HCT116 (cell line): ENCODE measurements around the gene ARRDC1. TPM values are rescaled to one million over a fixed set of nuclear protein-coding genes. Genes with fewer than 3 reads are reported as not detected.

ENCODE experiments used
- ATAC-seq: fragments of 200-7000 bp; cut with Tn5 transposase; 2 replicates; pipeline ENCODE4 v1.9.1; 2020; ENCODE audit warnings: mild to moderate bottlenecking, moderate library complexity
- BruUV-seq: library from RNA; stranded (reverse); fragments of 400-500 nt; replicated peaks from 2 replicates; lab custom pipeline; 2021; lab: Mats Ljungman, UMichigan
- CTCF ChIA-PET: fragments of 300-600 bp; sonication (Branson Sonifier 250); formaldehyde crosslinking; loops from one replicate; lab custom pipeline; 2021; ENCODE audit warnings: antibody characterized with exemption; lab: Charles Lee
- POLR2A ChIA-PET: fragments of 300-600, 350-600 bp; sonication (Branson Sonifier 250); formaldehyde crosslinking; loops from one replicate; lab custom pipeline; 2021; ENCODE audit warnings: antibody characterized with exemption; lab: Charles Lee
- RAD21 ChIA-PET, 2 experiments: fragments of 300-600 bp; sonication (Branson Sonifier 250); formaldehyde crosslinking; loops; one replicate each; lab custom pipeline; 2023; ENCODE audit warnings: low total read pairs in 2 of 2; ENCODE audit not compliant: uncharacterized antibody in 2 of 2, unreplicated experiment in 2 of 2, low non-redundant PET in 1 of 2; lab: Charles Lee
- DNase-seq: peaks from one replicate; pipeline ENCODE4 v3.0.0-alpha.2; 2010; ENCODE audit warnings: low read depth, low spot score
- H2AFZ ChIP-seq: fragments of 200-600 bp; shearing (Covaris generic), sonication (generic); 2 replicates; pipeline ENCODE4 v1.6.1; 2017; ENCODE audit warnings: low read depth, mixed run types, mixed read lengths, antibody characterized with exemption, low read length; ENCODE audit not compliant: poor library complexity, severe bottlenecking
- H3K27ac ChIP-seq: 2 replicates; pipeline ENCODE4 v1.5.1; 2012; ENCODE audit warnings: low read depth, low read length
- H3K27me3 ChIP-seq: fragments of 200-600 bp; sonication (generic); 2 replicates; pipeline ENCODE4 v1.6.1; 2016; ENCODE audit warnings: mixed run types, low read length, mixed read lengths; ENCODE audit not compliant: insufficient read depth
- H3K36me3 ChIP-seq, 2 experiments: fragments of 200-500 bp in 1 of 2; fragments of 200-600 bp in 1 of 2; sonication (Bioruptor generic) in 1 of 2; sonication (generic) in 1 of 2; 2 replicates each; pipeline versions ENCODE4 v1.5.1 to v1.6.1; 2014 to 2016; ENCODE audit warnings: low read length in 2 of 2, inconsistent platforms in 1 of 2, mixed read lengths in 1 of 2, mixed run types in 1 of 2; ENCODE audit not compliant: insufficient read depth in 2 of 2, control insufficient read depth in 1 of 2
- H3K4me1 ChIP-seq, 2 experiments: fragments of 200-600 bp in 1 of 2; sonication (generic) in 1 of 2; 2 replicates each; pipeline versions ENCODE4 v1.5.1 to v1.6.1; 2012 to 2017; ENCODE audit warnings: low read length in 2 of 2, inconsistent platforms in 1 of 2, mild to moderate bottlenecking in 1 of 2, mixed read lengths in 1 of 2, mixed run types in 1 of 2, moderate library complexity in 1 of 2; ENCODE audit not compliant: insufficient read depth in 2 of 2, control insufficient read depth in 1 of 2
- H3K4me2 ChIP-seq: fragments of 200-600 bp; sonication (generic); 2 replicates; pipeline ENCODE4 v1.6.1; 2017; ENCODE audit warnings: mixed run types, low read length, mixed read lengths
- H3K4me3 ChIP-seq, 2 experiments: fragments of 200-600 bp in 1 of 2; sonication (generic) in 1 of 2; replicated peaks in 1 of 2; 2 replicates each; pipeline ENCODE4 v1.5.1; 2011 to 2016; ENCODE audit warnings: low read length in 2 of 2, control low read depth in 1 of 2, low read depth in 1 of 2, mild to moderate bottlenecking in 1 of 2, mixed read lengths in 1 of 2, mixed run types in 1 of 2
- H3K79me2 ChIP-seq: fragments of 200-600 bp; sonication (generic); 2 replicates; pipeline ENCODE4 v1.6.1; 2017; ENCODE audit warnings: mild to moderate bottlenecking, mixed run types, low read length, moderate library complexity, mixed read lengths; ENCODE audit not compliant: insufficient read depth
- H3K9ac ChIP-seq: fragments of 200-600 bp; sonication (generic); 2 replicates; pipeline ENCODE4 v1.6.1; 2016; ENCODE audit warnings: low read length, mixed read lengths
- H3K9me2 ChIP-seq: fragments of 200-600 bp; sonication (generic), shearing (Covaris generic); 2 replicates; pipeline ENCODE4 v1.6.1; 2017; ENCODE audit warnings: mixed run types, mild to moderate bottlenecking, moderate library complexity; ENCODE audit not compliant: insufficient read depth
- H3K9me3 ChIP-seq, 2 experiments: fragments of 200-500 bp in 1 of 2; fragments of 200-600 bp in 1 of 2; sonication (Bioruptor generic) in 1 of 2; sonication (generic) in 1 of 2; 2 replicates each; pipeline ENCODE4 v1.6.1; 2014 to 2017; ENCODE audit warnings: low read length in 2 of 2, mixed read lengths in 2 of 2, inconsistent platforms in 1 of 2, low read depth in 1 of 2, mild to moderate bottlenecking in 1 of 2, mixed run types in 1 of 2, moderate library complexity in 1 of 2; ENCODE audit not compliant: control insufficient read depth in 1 of 2, insufficient read depth in 1 of 2
- H4K20me1 ChIP-seq: fragments of 200-600 bp; sonication (generic), shearing (Covaris generic); 2 replicates; pipeline ENCODE4 v1.6.1; 2017; ENCODE audit warnings: mixed run types, mild to moderate bottlenecking, moderate library complexity; ENCODE audit not compliant: insufficient read depth
- EGR1 ChIP-seq: IDR thresholded peaks from 2 replicates; pipeline ENCODE4 v1.6.1; 2012; ENCODE audit warnings: low read depth
- FOSL1 ChIP-seq: IDR thresholded peaks from 2 replicates; pipeline ENCODE4 v1.6.1; 2012; ENCODE audit warnings: low read depth
- RAD21 ChIP-seq: IDR thresholded peaks from 2 replicates; pipeline ENCODE4 v1.6.1; 2012; ENCODE audit warnings: low read depth, mild to moderate bottlenecking
- SIN3A ChIP-seq: IDR thresholded peaks from 2 replicates; pipeline ENCODE4 v1.6.1; 2012; ENCODE audit warnings: low read depth
- SP1 ChIP-seq: IDR thresholded peaks from 2 replicates; pipeline ENCODE4 v1.6.1; 2012; ENCODE audit warnings: low read depth
- ZFX ChIP-seq: fragments of 450-650 bp; IDR thresholded peaks from 2 replicates; pipeline ENCODE4 v1.6.1; 2017
- intact Hi-C: fragments of 100-400 bp; cut with micrococcal nuclease; formaldehyde crosslinking; loops from 2 replicates; pipeline ENCODE4 v1.10.0; 2022
- total RNA-seq: library from RNA; stranded (reverse); gene quantifications from one replicate; pipeline ENCODE4 v1.2.1, GENCODE V29; 2021; ENCODE audit not compliant: unreplicated experiment
- TF ChIP-seq, protein P1 (sequence below): IDR thresholded peaks from 2 replicates; pipeline ENCODE4 v1.6.1; 2012; ENCODE audit warnings: low read depth
- TF ChIP-seq, protein P2 (sequence below): IDR thresholded peaks from 2 replicates; pipeline ENCODE4 v1.6.1; 2011; ENCODE audit warnings: mild to moderate bottlenecking, low read length, moderate library complexity; ENCODE audit not compliant: insufficient replicate concordance; ENCODE audit errors: extremely low read depth

ARRDC1 gene
- total RNA-seq, 1 experiment from 2014 or later: 82.8 TPM

DNA sequence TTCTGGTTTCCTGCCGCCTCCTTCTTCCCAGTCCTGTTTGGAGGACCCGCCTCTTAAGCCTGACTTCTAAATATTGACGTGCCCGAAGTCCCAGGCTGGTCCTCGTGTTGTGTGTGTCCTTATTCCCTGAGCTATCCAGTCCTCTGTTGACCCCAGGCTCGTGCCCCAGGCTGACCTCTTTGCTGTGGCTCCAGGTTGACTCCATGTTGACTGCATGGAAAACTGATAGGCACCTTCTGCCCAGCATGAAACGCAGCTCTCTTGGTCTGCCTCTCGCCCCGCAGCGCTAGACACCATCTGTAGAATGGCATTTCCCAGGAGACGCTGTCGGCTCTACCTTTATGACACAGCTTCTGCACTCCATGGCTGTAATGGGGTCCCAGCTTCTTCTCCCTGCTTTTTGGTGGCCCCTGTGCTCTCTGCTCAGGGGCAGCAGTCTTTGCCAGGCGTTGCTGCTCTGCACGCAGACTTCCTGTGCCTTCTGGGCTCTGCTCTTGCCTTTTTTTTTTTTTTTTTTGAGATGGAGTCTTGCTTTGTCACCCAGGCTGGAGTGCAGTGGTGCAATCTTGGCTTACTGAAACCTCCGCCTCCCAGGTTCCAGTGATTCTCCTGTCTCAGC, 41.7 kb downstream of the ARRDC1 start:
- ATAC-seq: no peak
- DNase-seq: no peak
- H3K4me3 ChIP-seq: no peak overlapping the region
- ChIA-PET CTCF (no interaction called here), POLR2A (no interaction called here)
- H3K9ac ChIP-seq: no peak overlapping the region
- H4K20me1 ChIP-seq: no peaks in the 10 kb centered on the region; the same call in 1 of the 2 replicates
- H3K36me3 ChIP-seq: peaks cover 3 to 8% of the 10 kb centered on the region in 2 experiments; a peak in 1 of 4 replicates
- no peak for TF ChIP-seq RAD21
- TF ChIP-seq SIN3A: no peak
- TF ChIP-seq, protein P1, sequence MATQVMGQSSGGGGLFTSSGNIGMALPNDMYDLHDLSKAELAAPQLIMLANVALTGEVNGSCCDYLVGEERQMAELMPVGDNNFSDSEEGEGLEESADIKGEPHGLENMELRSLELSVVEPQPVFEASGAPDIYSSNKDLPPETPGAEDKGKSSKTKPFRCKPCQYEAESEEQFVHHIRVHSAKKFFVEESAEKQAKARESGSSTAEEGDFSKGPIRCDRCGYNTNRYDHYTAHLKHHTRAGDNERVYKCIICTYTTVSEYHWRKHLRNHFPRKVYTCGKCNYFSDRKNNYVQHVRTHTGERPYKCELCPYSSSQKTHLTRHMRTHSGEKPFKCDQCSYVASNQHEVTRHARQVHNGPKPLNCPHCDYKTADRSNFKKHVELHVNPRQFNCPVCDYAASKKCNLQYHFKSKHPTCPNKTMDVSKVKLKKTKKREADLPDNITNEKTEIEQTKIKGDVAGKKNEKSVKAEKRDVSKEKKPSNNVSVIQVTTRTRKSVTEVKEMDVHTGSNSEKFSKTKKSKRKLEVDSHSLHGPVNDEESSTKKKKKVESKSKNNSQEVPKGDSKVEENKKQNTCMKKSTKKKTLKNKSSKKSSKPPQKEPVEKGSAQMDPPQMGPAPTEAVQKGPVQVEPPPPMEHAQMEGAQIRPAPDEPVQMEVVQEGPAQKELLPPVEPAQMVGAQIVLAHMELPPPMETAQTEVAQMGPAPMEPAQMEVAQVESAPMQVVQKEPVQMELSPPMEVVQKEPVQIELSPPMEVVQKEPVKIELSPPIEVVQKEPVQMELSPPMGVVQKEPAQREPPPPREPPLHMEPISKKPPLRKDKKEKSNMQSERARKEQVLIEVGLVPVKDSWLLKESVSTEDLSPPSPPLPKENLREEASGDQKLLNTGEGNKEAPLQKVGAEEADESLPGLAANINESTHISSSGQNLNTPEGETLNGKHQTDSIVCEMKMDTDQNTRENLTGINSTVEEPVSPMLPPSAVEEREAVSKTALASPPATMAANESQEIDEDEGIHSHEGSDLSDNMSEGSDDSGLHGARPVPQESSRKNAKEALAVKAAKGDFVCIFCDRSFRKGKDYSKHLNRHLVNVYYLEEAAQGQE: no peak
- TF ChIP-seq, all 23 proteins: peak for 0
- no peaks in the 10 kb centered on the region for H3K9me2 ChIP-seq
- H3K9me3 ChIP-seq: no peaks in the 10 kb centered on the region
- no peak overlapping the region for H2AFZ ChIP-seq
- no peaks in the 10 kb centered on the region for H3K4me1 ChIP-seq
- peaks cover 100% of the 10 kb centered on the region for H3K79me2 ChIP-seq
- H3K27ac ChIP-seq: no peak overlapping the region
- BruUV-seq: no TSS peak
- no peaks in the 10 kb centered on the region for H3K27me3 ChIP-seq
- intact Hi-C loops: no loop called here
- H3K4me2 ChIP-seq: no peak overlapping the region
- RAD21 ChIA-PET: no interaction called here

DNA sequence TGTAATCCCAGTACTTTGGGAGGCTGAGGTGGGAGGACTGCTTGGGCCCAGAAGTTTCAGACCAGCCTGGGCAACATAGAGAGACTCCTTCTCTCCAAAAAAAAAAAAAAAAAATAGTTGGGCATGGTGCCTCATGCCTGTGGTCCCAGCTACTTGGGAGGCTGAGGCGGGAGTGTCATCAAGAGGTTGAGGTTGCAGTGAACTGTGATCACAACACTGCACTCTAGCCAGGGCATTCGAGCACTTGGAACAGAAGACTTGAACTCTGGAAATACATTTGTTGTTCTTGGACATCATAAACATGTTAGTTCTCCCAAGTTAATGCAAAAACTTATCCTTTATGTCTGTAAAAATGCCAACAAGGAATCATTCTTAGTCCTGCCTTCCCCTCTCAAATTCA, 42.9 kb downstream of the ARRDC1 start:
- no TSS peak for BruUV-seq
- TF ChIP-seq RAD21: no peak
- TF ChIP-seq, protein P2, sequence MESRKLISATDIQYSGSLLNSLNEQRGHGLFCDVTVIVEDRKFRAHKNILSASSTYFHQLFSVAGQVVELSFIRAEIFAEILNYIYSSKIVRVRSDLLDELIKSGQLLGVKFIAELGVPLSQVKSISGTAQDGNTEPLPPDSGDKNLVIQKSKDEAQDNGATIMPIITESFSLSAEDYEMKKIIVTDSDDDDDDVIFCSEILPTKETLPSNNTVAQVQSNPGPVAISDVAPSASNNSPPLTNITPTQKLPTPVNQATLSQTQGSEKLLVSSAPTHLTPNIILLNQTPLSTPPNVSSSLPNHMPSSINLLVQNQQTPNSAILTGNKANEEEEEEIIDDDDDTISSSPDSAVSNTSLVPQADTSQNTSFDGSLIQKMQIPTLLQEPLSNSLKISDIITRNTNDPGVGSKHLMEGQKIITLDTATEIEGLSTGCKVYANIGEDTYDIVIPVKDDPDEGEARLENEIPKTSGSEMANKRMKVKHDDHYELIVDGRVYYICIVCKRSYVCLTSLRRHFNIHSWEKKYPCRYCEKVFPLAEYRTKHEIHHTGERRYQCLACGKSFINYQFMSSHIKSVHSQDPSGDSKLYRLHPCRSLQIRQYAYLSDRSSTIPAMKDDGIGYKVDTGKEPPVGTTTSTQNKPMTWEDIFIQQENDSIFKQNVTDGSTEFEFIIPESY: no peak
- TF ChIP-seq SIN3A: no peak
- TF ChIP-seq EGR1: no peak
- TF ChIP-seq SP1: no peak
- TF ChIP-seq FOSL1: no peak
- TF ChIP-seq ZFX: no peak
- TF ChIP-seq, all 23 proteins: peak for 0
- Histone ChIP-seq H4K20me1 (no peaks in the 10 kb centered on the region), H3K9me2 (no peaks in the 10 kb centered on the region), H3K4me2 (no peak overlapping the region), H3K79me2 (peaks cover 96% of the 10 kb centered on the region), H3K36me3 (peaks cover 3 to 8% of the 10 kb centered on the region in 2 experiments; a peak in 1 of 4 replicates), H3K4me1 (no peaks in the 10 kb centered on the region), H3K9ac (no peak overlapping the region), H3K27me3 (no peaks in the 10 kb centered on the region), H2AFZ (no peak overlapping the region), H3K4me3 (no peak overlapping the region), H3K9me3 (no peaks in the 10 kb centered on the region), H3K27ac (no peak overlapping the region)
- intact Hi-C loops: no loop called here
- no peak for DNase-seq
- ChIA-PET POLR2A (no interaction called here), CTCF (no interaction called here), RAD21 (no interaction called here)
- no peak for ATAC-seq
